B cell (primary cell): ENCODE results near the gene PTPRN2. TPM values are rescaled to one million over a fixed set of nuclear protein-coding genes. Genes with fewer than 3 reads are reported as not detected.

Source experiments
- ATAC-seq: fragments of 200-7000 bp; cut with Tn5 transposase; one replicate; pipeline ENCODE4 v1.10.0; 2021; ENCODE audit warnings: low read depth, mild to moderate bottlenecking, moderate number of reproducible peaks, moderate library complexity
- CTCF ChIA-PET: fragments of 350-600 bp; sonication (Branson Sonifier 250); formaldehyde crosslinking; loops from one replicate; lab custom pipeline; 2021; ENCODE audit warnings: antibody characterized with exemption, inconsistent platforms; lab: Charles Lee
- POLR2A ChIA-PET: fragments of 350-600 bp; sonication (Branson Sonifier 250); formaldehyde crosslinking; loops from one replicate; lab custom pipeline; 2021; ENCODE audit warnings: antibody characterized with exemption; lab: Charles Lee
- DNase-seq: peaks from one replicate; pipeline ENCODE4 v3.0.0; 2013
- H2AFZ ChIP-seq: 2 replicates; pipeline ENCODE4 v1.6.1; 2012; ENCODE audit warnings: mild to moderate bottlenecking, low read depth, low read length; ENCODE audit not compliant: insufficient read depth, poor library complexity, severe bottlenecking
- H3K27ac ChIP-seq, 2 donors: 1 replicate in 1 of 2; 2 replicates in 1 of 2; pipeline ENCODE4 v1.5.1; 2012 to 2013; ENCODE audit warnings: low read length in 2 of 2, mild to moderate bottlenecking in 2 of 2, moderate library complexity in 1 of 2
- H3K27me3 ChIP-seq, 4 experiments: fragments of 200-600 bp in 1 of 4; sonication (generic) in 1 of 4; replicated peaks in 1 of 4; 1 replicate in 2 of 4; 2 replicates in 2 of 4; pipeline versions ENCODE4 v1.6.1 to v1.7.0; 2013 to 2016; ENCODE audit warnings: low read length in 3 of 4, mild to moderate bottlenecking in 2 of 4, mixed read lengths in 1 of 4, moderate library complexity in 1 of 4; ENCODE audit not compliant: insufficient read depth in 4 of 4, control insufficient read depth in 3 of 4; ENCODE audit errors: control extremely low read depth in 1 of 4
- H3K36me3 ChIP-seq, 2 experiments: replicated peaks in 1 of 2; 1 replicate in 1 of 2; 2 replicates in 1 of 2; pipeline versions ENCODE4 v1.6.1 to v1.7.1; 2013; ENCODE audit warnings: low read length in 1 of 2; ENCODE audit not compliant: insufficient read depth in 2 of 2, control insufficient read depth in 1 of 2; ENCODE audit errors: control extremely low read depth in 1 of 2, extremely low read depth in 1 of 2
- H3K4me1 ChIP-seq, 2 donors: fragments of 200-600 bp in 1 of 2; sonication (generic) in 1 of 2; 1 replicate in 1 of 2; 2 replicates in 1 of 2; pipeline versions ENCODE4 v1.5.1 to v1.6.1; 2013 to 2017; ENCODE audit warnings: low read length in 2 of 2; ENCODE audit not compliant: control insufficient read depth in 2 of 2, insufficient read depth in 2 of 2
- H3K4me2 ChIP-seq: replicated peaks from 2 replicates; pipeline ENCODE3; 2012; ENCODE audit warnings: mild to moderate bottlenecking, low read depth, low read length; ENCODE audit not compliant: poor library complexity, severe bottlenecking
- H3K4me3 ChIP-seq, 5 experiments: fragments of 200-600 bp in 1 of 5; sonication (generic) in 1 of 5; 1 replicate in 3 of 5; 2 replicates in 2 of 5; pipeline versions ENCODE4 v1.5.1 to v1.7.0; 2011 to 2016; ENCODE audit warnings: low read length in 4 of 5, mild to moderate bottlenecking in 4 of 5, low read depth in 2 of 5, control low read depth in 1 of 5, moderate library complexity in 1 of 5; ENCODE audit not compliant: insufficient read depth in 1 of 5; ENCODE audit errors: control extremely low read depth in 1 of 5, extremely low read depth in 1 of 5
- H3K79me2 ChIP-seq: fragments of 200-600 bp; sonication (generic); one replicate; pipeline ENCODE4 v1.6.0; 2016; ENCODE audit warnings: low read length; ENCODE audit not compliant: control insufficient read depth, insufficient read depth
- H3K9ac ChIP-seq: fragments of 200-600 bp; sonication (generic); 2 replicates; pipeline ENCODE4 v1.6.1; 2017; ENCODE audit warnings: mild to moderate bottlenecking, low read length, moderate library complexity
- H3K9me3 ChIP-seq, 3 donors: one replicate each; pipeline versions ENCODE4 v1.6.1 to v1.7.1; 2013; ENCODE audit warnings: low read length in 2 of 3; ENCODE audit not compliant: control insufficient read depth in 2 of 3, insufficient read depth in 1 of 3; ENCODE audit errors: control extremely low read depth in 1 of 3
- H4K20me1 ChIP-seq: 2 replicates; pipeline ENCODE4 v1.6.0; 2012; ENCODE audit warnings: mild to moderate bottlenecking, low read length; ENCODE audit not compliant: insufficient read depth, control insufficient read depth, poor library complexity, severe bottlenecking
- H3K27ac Mint-ChIP-seq: one replicate; pipeline ENCODE4 v1.8.0; 2021; ENCODE audit warnings: mixed read lengths
- H3K27me3 Mint-ChIP-seq: one replicate; pipeline ENCODE4 v1.8.0; 2021; ENCODE audit warnings: mixed read lengths
- H3K4me1 Mint-ChIP-seq: one replicate; pipeline ENCODE4 v1.8.0; 2021; ENCODE audit warnings: mixed read lengths
- H3K4me3 Mint-ChIP-seq: one replicate; pipeline ENCODE4 v1.8.0; 2021; ENCODE audit warnings: mixed read lengths
- H3K9me3 Mint-ChIP-seq: one replicate; pipeline ENCODE4 v1.8.0; 2022; ENCODE audit warnings: mixed read lengths; ENCODE audit not compliant: insufficient read depth
- CTCF ChIP-seq: fragments of 200-600 bp; IDR thresholded peaks from one replicate; pipeline ENCODE4 v1.8.0; 2022; ENCODE audit warnings: antibody characterized with exemption, mild to moderate bottlenecking
- EZH2 ChIP-seq: IDR thresholded peaks from 2 replicates; pipeline ENCODE4 v1.6.1; 2012; ENCODE audit warnings: borderline replicate concordance, low read depth, mild to moderate bottlenecking, moderate library complexity, low read length; ENCODE audit not compliant: insufficient read depth, poor library complexity, severe bottlenecking
- WGBS: methylation state at CpG from one replicate; pipeline ENCODE4 v1.1.5; 2013; ENCODE audit warnings: missing lambda C conversion rate; ENCODE audit not compliant: insufficient coverage; 5-methylcytosine and 5-hydroxymethylcytosine counted together
- intact Hi-C: fragments of 100-400 bp; cut with micrococcal nuclease; formaldehyde crosslinking; loops from one replicate; pipeline ENCODE4 v1.10.0; 2022
- polyA plus RNA-seq: library from polyadenylated mRNA; depleted of rRNA; stranded (reverse); fragments of >200 nt; gene quantifications from 2 replicates; pipeline ENCODE4 v1.2.3, GENCODE V29; 2012
- total RNA-seq, 2 donors: library from RNA; stranded (reverse); fragments of 120-200 nt in 1 of 2; gene quantifications; 1 replicate in 1 of 2; 2 replicates in 1 of 2; pipeline versions ENCODE4 v1.2.3 to v1.2.4, GENCODE V29; 2013 to 2022

The PTPRN2 gene
- total and polyA plus RNA-seq, 2 donors (not counting 1 experiment from before 2014, with no cell fraction given): 2.0 to 5.0 TPM

GRCh38 chr7:157907091-157907490 lies 680.5 kb downstream of the PTPRN2 start:
- ChIA-PET CTCF (no interaction called here), POLR2A (no interaction called here)
- peaks cover 3% of the 10 kb centered on the region for H3K9me3 Mint-ChIP-seq
- ATAC-seq (no peak), DNase-seq (no peak)
- WGBS: 97% methylated on average over 15 of the region's 18 CpGs
- Histone ChIP-seq H3K4me1 (no peaks in the 10 kb centered on the region), H2AFZ (no peak overlapping the region), H3K27ac (no peak overlapping the region), H3K9ac (no peak overlapping the region), H3K9me3 (peaks cover 0 to 41% (median 0%) of the 10 kb centered on the region in 3 donors), H3K79me2 (no peaks in the 10 kb centered on the region), H3K4me2 (no peak overlapping the region), H3K27me3 (no peaks in the 10 kb centered on the region), H4K20me1 (no peaks in the 10 kb centered on the region), H3K36me3 (no peaks in the 10 kb centered on the region), H3K4me3 (no peak overlapping the region)
- intact Hi-C loops: no loop called here
- TF ChIP-seq CTCF: no peak
- TF ChIP-seq EZH2: no peak
- no peaks in the 10 kb centered on the region for H3K4me1 Mint-ChIP-seq
- no peak overlapping the region for H3K4me3 Mint-ChIP-seq
- no peak overlapping the region for H3K27ac Mint-ChIP-seq
- H3K27me3 Mint-ChIP-seq: no peaks in the 10 kb centered on the region

DNA sequence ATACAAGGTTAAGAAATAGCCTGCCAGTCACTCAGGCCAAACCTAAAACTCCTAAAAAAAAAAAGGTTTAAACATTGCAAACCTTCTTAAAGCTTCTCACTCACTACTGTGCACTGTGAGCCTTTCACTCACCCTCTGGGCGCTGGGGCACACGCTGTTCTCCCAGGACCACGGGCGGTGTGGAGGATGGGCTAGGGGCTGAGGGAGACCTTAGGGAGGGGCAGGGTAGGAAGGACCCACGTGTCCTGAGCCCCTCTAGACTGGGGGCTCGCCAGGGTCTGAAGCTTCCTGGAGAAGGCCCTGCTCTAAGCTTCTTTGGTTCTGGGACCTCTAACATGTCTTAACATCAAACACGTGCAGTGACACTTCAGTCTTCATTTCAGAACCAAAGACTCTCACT lies 681.0 kb downstream of the PTPRN2 start:
- Mint-ChIP-seq H3K4me1 (no peaks in the 10 kb centered on the region), H3K27ac (no peak overlapping the region), H3K4me3 (no peak overlapping the region), H3K27me3 (no peaks in the 10 kb centered on the region), H3K9me3 (peaks cover 3% of the 10 kb centered on the region)
- Histone ChIP-seq H3K36me3 (no peaks in the 10 kb centered on the region), H3K4me1 (no peaks in the 10 kb centered on the region), H3K79me2 (no peaks in the 10 kb centered on the region), H3K27ac (no peak overlapping the region), H2AFZ (no peak overlapping the region), H3K4me3 (no peak overlapping the region), H3K4me2 (no peak overlapping the region), H3K9me3 (peaks cover 0 to 46% (median 0%) of the 10 kb centered on the region in 3 donors), H3K9ac (no peak overlapping the region), H4K20me1 (no peaks in the 10 kb centered on the region), H3K27me3 (no peaks in the 10 kb centered on the region)
- ATAC-seq (no peak), DNase-seq (no peak)
- intact Hi-C loops: no loop called here
- TF ChIP-seq EZH2: no peak
- TF ChIP-seq CTCF: no peak
- CTCF ChIA-PET: no interaction called here
- POLR2A ChIA-PET: no interaction called here
- 75% methylated on average over 2 of the region's 7 CpGs for WGBS
